Activated CD4-positive, alpha-beta T cell treated with anti-CD3 and anti-CD28 coated beads, Interleukin-10, Interleukin-2, amounts not matched to agents 100 ng/mL and 50 ng/mL, durations not matched to agents 16 hours and 8 hours (primary cell): Measurements from ENCODE around the gene LCORL.
"Not testable (repeated sequence)": the region's sequence is repeated elsewhere in the genome, so short reads cannot be mapped to it uniquely, and the experiment has no call there.

Source experiments
- DNase-seq: peaks from one replicate; pipeline ENCODE4 v3.0.0-alpha.2; 2020

Gene LCORL

GRCh38 chr4:18021720-18022571, at the start of gene LCORL:
Gene LCORL, minus strand, starts transcription at chr4:18021755. Its CDS starts 4 bp downstream, at chr4:18021751.
- peak; percentile 93 for DNase-seq

- no peak for DNase-seq
Measured at GRCh38 chr4:18069810-18070209, 48.3 kb upstream of the LCORL start.

- DNase-seq, result no peak
Measured at GRCh38 chr4:18067031-18067430, 45.5 kb upstream of the LCORL start.

DNA sequence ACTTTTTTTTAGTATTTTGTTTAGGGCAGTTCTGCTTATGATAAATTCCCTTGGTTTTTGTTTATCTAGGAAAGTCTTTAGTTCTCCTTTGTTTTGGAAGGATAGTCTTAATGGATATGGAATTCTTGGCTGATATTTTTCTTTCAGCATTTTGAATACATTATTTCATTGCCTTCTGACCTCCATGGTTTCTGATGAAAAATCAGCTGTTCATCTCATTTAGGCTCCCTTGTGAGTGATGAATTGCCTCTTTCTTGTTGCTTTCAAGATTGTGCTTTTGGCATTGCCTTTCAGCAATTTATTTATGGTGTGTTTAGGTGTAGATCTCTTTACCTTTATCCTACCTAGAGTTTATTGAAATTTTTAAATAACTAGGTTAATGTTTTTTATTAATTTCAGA, 41.5 kb upstream of the LCORL start:
- DNase-seq, result no peak

DNA sequence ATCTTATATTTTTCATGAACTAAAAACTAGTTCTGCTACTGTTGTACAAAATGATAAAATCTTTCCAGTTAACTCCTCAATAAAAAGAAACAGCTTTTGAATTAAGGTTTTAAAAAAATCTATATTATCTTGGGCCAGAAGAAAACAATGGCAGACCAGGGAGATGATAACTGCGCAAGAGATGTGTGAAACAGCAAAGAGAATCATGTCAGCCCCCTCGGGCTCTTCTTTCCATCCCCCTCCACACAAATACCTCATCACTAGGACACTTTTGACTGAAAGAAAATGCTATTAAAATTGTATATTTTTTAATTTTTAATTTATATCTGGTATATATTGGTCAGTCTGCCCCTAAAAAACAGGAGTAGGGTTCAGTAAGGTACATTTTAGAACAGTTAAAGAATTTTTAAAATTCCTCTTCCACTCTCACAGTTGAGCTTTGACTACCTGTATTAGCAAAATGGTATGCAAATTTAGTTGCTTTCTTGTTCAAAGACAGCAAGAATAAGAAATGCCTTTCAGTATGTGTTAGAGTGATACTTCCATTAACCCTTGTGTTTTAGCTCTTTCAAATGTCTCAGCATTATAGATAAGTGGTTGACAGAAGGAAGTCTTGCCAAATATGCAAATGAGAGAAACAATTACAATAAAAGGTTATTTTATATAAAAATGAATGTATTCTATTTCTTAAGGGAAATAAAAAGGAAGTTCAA, 36.4 kb upstream of the LCORL start:
- no peak for DNase-seq

DNA sequence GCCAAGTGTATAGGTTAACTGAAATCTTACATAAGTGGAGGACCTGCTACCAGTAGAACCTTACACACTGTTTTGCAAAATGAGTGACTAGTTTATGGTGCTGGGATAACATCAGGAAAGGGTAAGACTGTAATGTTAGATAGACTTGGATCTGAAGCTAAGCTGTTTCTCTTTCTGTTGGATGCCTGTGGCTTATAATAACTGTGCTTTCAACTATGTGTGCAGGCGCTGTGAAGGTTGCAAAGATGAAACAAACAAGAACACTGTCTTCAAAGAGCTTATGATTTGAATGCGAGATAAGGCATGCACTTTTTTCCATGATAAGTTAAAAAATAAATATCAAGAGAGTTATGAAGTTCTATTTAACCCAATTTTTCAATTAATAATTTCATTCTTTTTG, 34.5 kb upstream of the LCORL start:
- no peak for DNase-seq

DNA sequence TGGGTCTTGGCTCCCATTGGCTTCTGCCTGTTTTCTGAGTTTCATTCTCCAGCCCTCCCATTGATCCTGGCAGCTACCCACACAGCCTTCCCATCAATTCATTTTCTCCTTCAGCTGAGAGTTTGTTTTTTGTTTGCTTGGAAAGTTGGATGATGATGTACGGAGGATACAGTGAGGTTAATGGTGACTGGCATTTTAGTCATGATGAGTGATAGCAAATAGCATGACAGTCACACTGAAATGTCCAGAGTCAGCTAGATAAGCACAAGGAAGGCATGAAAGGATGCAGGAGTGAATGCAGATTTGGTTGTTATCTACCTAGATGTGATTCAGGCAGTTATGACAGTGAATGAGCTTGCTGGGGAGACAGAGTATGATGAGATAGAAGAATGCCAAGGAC, 30.6 kb upstream of the LCORL start:
- DNase-seq, result no peak

- DNase-seq, result no peak
Measured at GRCh38 chr4:18051281-18051680, 29.7 kb upstream of the LCORL start.

GRCh38 chr4:18050448-18050847, 28.9 kb upstream of the LCORL start:
- DNase-seq, result no peak

GRCh38 chr4:18049446-18049845, 27.9 kb upstream of the LCORL start:
- DNase-seq, result no peak

DNA sequence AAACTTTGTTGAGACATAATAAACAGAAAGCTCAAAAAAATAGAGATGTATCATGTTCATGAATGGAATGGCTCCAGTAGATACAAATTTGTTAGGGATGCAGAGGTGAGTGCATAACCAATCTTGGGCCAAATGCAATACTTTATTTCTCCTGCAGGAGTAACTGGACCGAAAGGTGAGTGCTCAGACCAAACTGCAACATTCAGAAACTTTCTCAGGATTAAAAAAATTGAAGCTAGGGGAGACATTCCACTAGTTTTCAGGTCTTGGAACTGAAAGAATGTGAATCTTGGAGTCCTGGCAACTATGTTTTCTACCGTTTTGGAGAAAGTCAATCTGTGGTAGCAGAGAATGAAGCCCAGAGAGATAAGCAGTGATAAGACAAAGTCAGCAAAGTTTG, 21.2 kb upstream of the LCORL start:
- DNase-seq, result no peak

GRCh38 chr4:18042012-18042411, 20.5 kb upstream of the LCORL start:
- DNase-seq, result no peak

- DNase-seq, result no peak
Measured at GRCh38 chr4:18041114-18041513, 19.6 kb upstream of the LCORL start.

DNA sequence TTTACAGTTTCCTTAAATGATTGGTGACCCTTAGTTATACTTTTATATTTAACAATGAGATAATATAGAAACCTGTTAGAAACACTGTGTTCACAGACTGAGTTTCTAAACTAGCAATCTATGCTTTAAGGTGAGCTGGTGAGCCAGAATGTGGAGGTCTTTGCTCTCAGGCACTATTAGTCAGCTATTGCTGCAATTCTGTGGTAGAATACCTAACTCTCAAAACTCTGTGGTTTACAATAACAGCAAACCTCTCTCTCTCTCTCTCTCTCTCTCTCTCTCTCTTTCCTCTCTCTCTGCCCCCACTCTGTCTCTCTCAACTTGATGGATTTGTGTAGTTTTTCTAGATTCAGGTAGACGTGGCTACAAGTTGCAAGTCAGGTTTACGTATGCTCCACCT, 17.6 kb upstream of the LCORL start:
- no peak for DNase-seq

- not testable (repeated sequence) for DNase-seq
Measured at GRCh38 chr4:18036369-18036768, 14.8 kb upstream of the LCORL start.

DNA sequence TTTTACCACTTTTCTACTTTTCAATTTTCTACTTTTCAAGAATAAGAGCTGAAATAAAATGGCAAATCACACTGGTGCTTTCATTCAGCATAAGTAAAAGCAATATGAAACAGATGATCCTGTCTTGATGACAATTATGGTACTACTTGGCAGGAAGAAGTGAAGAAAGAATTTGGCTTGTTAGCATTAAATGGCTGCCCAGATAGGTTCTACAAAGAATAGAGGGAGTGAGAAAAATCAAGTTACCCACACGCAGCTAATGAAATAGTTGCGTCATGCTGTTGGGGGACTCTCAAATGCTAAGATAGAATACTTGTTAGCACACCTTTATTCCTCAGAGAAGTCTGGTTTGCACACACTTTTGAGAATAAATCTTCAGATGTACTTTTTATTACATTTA, 12.5 kb upstream of the LCORL start:
- DNase-seq, result no peak

DNA sequence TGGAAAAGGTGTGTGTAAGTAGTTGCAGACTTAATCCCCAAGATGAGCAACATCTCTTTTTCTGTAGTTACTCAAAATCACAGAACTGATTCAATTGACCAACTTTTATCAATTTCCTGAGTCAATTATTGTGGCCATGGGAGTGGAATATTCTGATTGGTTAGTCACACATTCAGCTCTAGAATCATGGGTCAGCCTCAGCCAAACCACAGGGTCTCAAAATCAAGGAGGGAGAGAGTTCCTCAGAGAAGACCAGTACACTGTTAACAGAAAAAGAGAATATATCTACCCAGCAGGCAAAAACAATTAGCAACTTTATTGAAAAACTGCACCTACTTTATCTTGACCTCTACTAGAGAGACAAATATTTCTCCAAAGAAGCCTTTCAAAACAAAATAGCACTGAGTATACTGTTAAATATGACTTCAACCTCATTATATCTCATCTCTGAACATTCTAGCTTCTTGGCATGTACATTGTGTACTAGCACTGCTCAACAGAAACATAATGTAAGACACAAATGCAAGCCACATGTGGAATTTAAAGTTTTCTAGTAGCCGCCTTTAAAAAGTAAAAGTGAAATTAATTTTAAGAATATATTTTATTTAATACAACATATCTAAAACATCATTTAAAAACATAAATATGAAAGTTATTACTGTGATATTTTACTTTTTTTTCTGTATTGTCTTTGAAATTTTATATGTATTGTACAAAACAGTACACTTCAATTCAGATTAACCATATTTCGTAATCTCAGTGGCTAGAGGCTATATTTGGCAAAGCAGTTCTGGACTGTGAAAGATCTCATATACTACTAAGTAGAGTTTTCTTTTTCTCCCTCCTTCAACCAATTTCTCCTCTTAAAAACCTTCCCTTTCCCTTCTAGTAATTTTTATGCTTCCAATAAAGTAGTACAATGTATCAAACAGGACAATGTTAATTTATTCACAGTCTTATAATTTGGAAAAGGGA, 11.8 kb upstream of the LCORL start:
- no peak for DNase-seq

GRCh38 chr4:18025288-18025687, 3.7 kb upstream of the LCORL start:
- DNase-seq, result peak; percentile 50

- DNase-seq, result no peak
Measured at GRCh38 chr4:18022572-18023050, 1.1 kb upstream of the LCORL start.

DNA sequence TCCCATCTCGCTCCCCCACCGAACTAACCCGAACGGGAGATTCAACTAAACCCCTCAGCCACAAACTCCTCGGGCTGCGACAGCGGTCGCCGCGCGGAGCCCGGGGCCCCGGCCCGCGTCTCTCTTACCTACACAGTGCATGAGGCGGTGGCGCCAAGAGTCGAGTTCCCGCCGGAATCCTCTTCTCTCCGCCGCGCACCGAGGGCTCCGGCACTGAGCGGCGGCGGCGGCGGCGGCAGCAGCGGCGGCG, 160 bp downstream of the LCORL start:
- DNase-seq, result no peak

GRCh38 chr4:18020671-18021469, 685 bp downstream of the LCORL start:
- DNase-seq, result peak; percentile 55

DNA sequence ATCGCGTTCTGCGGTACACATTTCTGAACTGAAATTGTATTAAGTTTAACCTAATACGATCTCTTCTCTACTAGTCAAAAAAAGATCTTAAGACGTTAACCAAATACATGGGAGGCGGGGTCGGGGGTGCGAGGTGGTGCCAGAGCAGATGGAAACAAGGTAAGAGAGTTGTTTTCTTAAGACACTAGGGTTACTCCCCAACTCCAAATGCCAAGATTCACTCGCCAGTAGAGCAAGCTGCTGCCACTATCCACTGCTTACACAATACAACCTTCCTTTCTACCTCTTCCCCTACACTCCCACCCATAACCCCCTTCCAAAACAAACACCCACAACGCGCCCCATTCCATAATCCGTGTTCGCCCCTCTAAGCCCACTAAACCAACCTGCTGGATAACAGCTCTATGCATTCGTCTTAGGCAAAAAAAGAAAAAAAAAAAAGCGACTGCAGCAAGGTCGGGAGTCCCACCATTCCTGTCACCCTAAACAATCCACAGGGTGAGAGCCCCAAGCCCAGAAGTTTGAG, 1.3 kb downstream of the LCORL start:
- DNase-seq, result peak; percentile 17
